RWPE2 (cell line): ENCODE results near the gene RGL3.
"Not testable (repeated sequence)": the region's sequence is repeated elsewhere in the genome, so short reads cannot be mapped to it uniquely, and the experiment has no call there.

ENCODE experiments used
- ATAC-seq: fragments of 200-7000 bp; cut with Tn5 transposase; 3 replicates; pipeline ENCODE4 v1.9.1; 2021; ENCODE audit warnings: low read depth
- DNase-seq: peaks from one replicate; pipeline ENCODE4 v3.0.0-alpha.2; 2020; ENCODE audit warnings: low spot score
- H3K27ac ChIP-seq: fragments of 450-650 bp; 2 replicates; pipeline ENCODE4 v1.5.1; 2017; ENCODE audit warnings: mild to moderate bottlenecking; ENCODE audit not compliant: poor library complexity, severe bottlenecking
- H3K27me3 ChIP-seq: fragments of 250-450 bp; sonication (Bioruptor Pico); 2 replicates; pipeline ENCODE4 v1.5.1; 2021; ENCODE audit warnings: mild to moderate bottlenecking, moderate library complexity; ENCODE audit not compliant: insufficient read depth, poor library complexity, severe bottlenecking
- H3K36me3 ChIP-seq: fragments of 250-450 bp; sonication (Bioruptor Pico); 2 replicates; pipeline ENCODE4 v1.5.1; 2020; ENCODE audit warnings: low read depth, mild to moderate bottlenecking, moderate library complexity
- H3K4me1 ChIP-seq: fragments of 250-450 bp; sonication (Bioruptor Pico); 2 replicates; pipeline ENCODE4 v1.5.1; 2021; ENCODE audit warnings: mild to moderate bottlenecking, moderate library complexity; ENCODE audit not compliant: insufficient read depth, poor library complexity, severe bottlenecking
- H3K4me3 ChIP-seq: fragments of 250-450 bp; sonication (Bioruptor Pico); 2 replicates; pipeline ENCODE4 v1.5.1; 2021; ENCODE audit warnings: mild to moderate bottlenecking, moderate library complexity; ENCODE audit not compliant: severe bottlenecking
- H3K9me3 ChIP-seq: fragments of 250-450 bp; sonication (Bioruptor Pico); 2 replicates; pipeline ENCODE4 v1.5.1; 2021; ENCODE audit warnings: mild to moderate bottlenecking, moderate library complexity; ENCODE audit not compliant: severe bottlenecking
- CTCF ChIP-seq: fragments of 450-650 bp; IDR thresholded peaks from one replicate; pipeline ENCODE4 v1.5.1; 2017; ENCODE audit warnings: mild to moderate bottlenecking, moderate library complexity; ENCODE audit not compliant: poor library complexity, severe bottlenecking

Gene RGL3

GRCh38 chr19:11435057-11435832 is 16.1 kb upstream of the RGL3 start, which contains the start of the genes ODAD3 and PRKCSH:
TSS of gene ODAD3 (minus strand) at chr19:11435121. CDS start at chr19:11435016, 105 bp downstream.
TSS of gene PRKCSH (plus strand) at chr19:11435635. CDS start at chr19:11436118, 483 bp downstream.
- Histone ChIP-seq H3K4me3 (peak within 1 kb of the TSS; percentile 67), H3K27ac (peak within 1 kb of the TSS; percentile 46), H3K9me3 (no peaks in the 10 kb centered on the region), H3K36me3 (peaks cover 37% of the 10 kb centered on the region), H3K4me1 (no peaks in the 10 kb centered on the region), H3K27me3 (no peaks in the 10 kb centered on the region)
- peak; percentile 97 for ATAC-seq
- TF ChIP-seq CTCF = peak; percentile 88
- peak; percentile 98 for DNase-seq

- Histone ChIP-seq H3K27me3 (no peaks in the 10 kb centered on the region), H3K9me3 (no peaks in the 10 kb centered on the region), H3K4me1 (no peaks in the 10 kb centered on the region), H3K4me3 (peak overlapping the region; percentile 67), H3K36me3 (peaks cover 31% of the 10 kb centered on the region), H3K27ac (no peak overlapping the region)
- no peak for DNase-seq
- TF ChIP-seq CTCF = no peak
- ATAC-seq = no peak
Observed at GRCh38 chr19:11434703-11435056, 15.6 kb upstream of the RGL3 start.

- H3K4me3 ChIP-seq, H3K27me3 ChIP-seq, H3K9me3 ChIP-seq, ATAC-seq, H3K27ac ChIP-seq, DNase-seq, H3K4me1 ChIP-seq: not testable (repeated sequence)
- H3K36me3 ChIP-seq = peaks cover 24% of the 10 kb centered on the region
Observed at GRCh38 chr19:11433526-11433925, 14.4 kb upstream of the RGL3 start.

GRCh38 chr19:11426656-11427055 is 7.5 kb upstream of the RGL3 start:
- Histone ChIP-seq H3K9me3 (no peaks in the 10 kb centered on the region), H3K4me1 (peaks cover 4% of the 10 kb centered on the region), H3K27me3 (no peaks in the 10 kb centered on the region), H3K27ac (no peak overlapping the region), H3K4me3 (no peak overlapping the region), H3K36me3 (no peaks in the 10 kb centered on the region)
- no peak for TF ChIP-seq CTCF
- no peak for ATAC-seq
- no peak for DNase-seq

- TF ChIP-seq CTCF = no peak
- no peak for DNase-seq
Observed at GRCh38 chr19:11425719-11426457, 6.8 kb upstream of the RGL3 start.

More at GRCh38 chr19:11425719-11426457, 6.8 kb upstream of the RGL3 start:
- Histone ChIP-seq H3K4me3 (no peak overlapping the region), H3K27me3 (no peaks in the 10 kb centered on the region), H3K4me1 (peaks cover 4% of the 10 kb centered on the region), H3K27ac (no peak overlapping the region), H3K36me3 (no peaks in the 10 kb centered on the region), H3K9me3 (no peaks in the 10 kb centered on the region)
- ATAC-seq = no peak
